ENCODE data around the gene TSC22D1. TPM values are rescaled to one million over a fixed set of nuclear protein-coding genes. Genes with fewer than 3 reads are reported as not detected.

Gene TSC22D1
- total and polyA plus RNA-seq, 2 of the 4 experiments (the other 2 are of a cell fraction) = 30.8 to 42.2 TPM

GRCh38 chr13:44422755-44423643 lies 153.1 kb downstream of the TSC22D1 start:
- intact Hi-C loops (cut with micrococcal nuclease) (no loop called here), in situ Hi-C loops (cut with MboI; ENCODE audit: low sequenced_read_pairs) (no loop called here), dilution Hi-C loops (cut with HindIII; ENCODE audit: low sequenced_read_pairs, unreplicated experiment) (no loop called here)
- Histone ChIP-seq H2BK120ac (ENCODE audit: low read depth, low read length) (no peak overlapping the region), H3K4ac (ENCODE audit: low read depth, low read length) (no peak overlapping the region), H3K9me1 (ENCODE audit: insufficient read depth, low read length) (no peaks in the 10 kb centered on the region), H3K56ac (ENCODE audit: extremely low read depth, insufficient read depth, low read length) (no peak overlapping the region), H3K36me3 (ENCODE audit: control insufficient read depth, insufficient read depth, low read length) (no peaks in the 10 kb centered on the region), H3K4me1 (ENCODE audit: control insufficient read depth, insufficient read depth, low read length) (no peaks in the 10 kb centered on the region), H2AFZ (replicated peaks; ENCODE audit: low read length, poor library complexity) (no peak overlapping the region), H3K27ac (ENCODE audit: insufficient read depth, low read length) (no peak overlapping the region), H3K4me3 (ENCODE audit: insufficient read depth, low read depth, low read length) (no peak overlapping the region), H3K9ac (ENCODE audit: low read depth, low read length) (no peak overlapping the region), H3K9me3 (ENCODE audit: control insufficient read depth, insufficient read depth, low read length) (no peaks in the 10 kb centered on the region), H3K23ac (ENCODE audit: low read depth, low read length) (no peak overlapping the region), H2BK15ac (ENCODE audit: low read depth, low read length) (no peak overlapping the region), H3K18ac (ENCODE audit: low read depth, low read length) (no peak overlapping the region), H4K91ac (ENCODE audit: insufficient read depth, low read depth, low read length) (no peak overlapping the region), H2BK20ac (ENCODE audit: low read depth, low read length) (no peak overlapping the region), H4K20me1 (ENCODE audit: insufficient read depth, low read length) (no peaks in the 10 kb centered on the region), H3K27me3 (ENCODE audit: control insufficient read depth, insufficient read depth, low read length) (peaks cover 9% of the 10 kb centered on the region; the same call in 1 of the 2 replicates), H3K79me1 (ENCODE audit: low read depth in 1 of 2, low read length in 2 of 2) (no peaks in the 10 kb centered on the region), H2BK5ac (ENCODE audit: low read depth, low read length, poor library complexity, severe bottlenecking) (no peak overlapping the region), H4K8ac (ENCODE audit: low read depth in 2 of 2, low read length in 2 of 2) (no peak overlapping the region), H4K5ac (ENCODE audit: low read depth, low read length) (no peak overlapping the region), H2AK5ac (ENCODE audit: low read depth, low read length) (no peak overlapping the region), H3K14ac (replicated peaks; ENCODE audit: low read depth, low read length) (no peak overlapping the region), H2AK9ac (replicated peaks; ENCODE audit: low read depth, low read length, poor library complexity) (no peak overlapping the region), H3K4me2 (ENCODE audit: low read depth, low read length) (no peak overlapping the region)
- ATAC-seq (ENCODE audit: low read depth) (no peak), DNase-seq (no peak)
- no peak for TF ChIP-seq MAZ (IDR thresholded peaks at IDR 0.05; ENCODE audit: borderline replicate concordance, low read depth, low read length)
- no peak for TF ChIP-seq FOS (IDR thresholded peaks at IDR 0.05; ENCODE audit: low read depth, low read length)
- TF ChIP-seq RAD21 (IDR thresholded peaks at IDR 0.05; ENCODE audit: low read length) = no peak
- no peak for TF ChIP-seq SMC3 (IDR thresholded peaks at IDR 0.05; ENCODE audit: low read depth, low read length)
- TF ChIP-seq RFX5 (IDR thresholded peaks at IDR 0.05; ENCODE audit: low read depth, low read length) = no peak
- TF ChIP-seq, protein P1, sequence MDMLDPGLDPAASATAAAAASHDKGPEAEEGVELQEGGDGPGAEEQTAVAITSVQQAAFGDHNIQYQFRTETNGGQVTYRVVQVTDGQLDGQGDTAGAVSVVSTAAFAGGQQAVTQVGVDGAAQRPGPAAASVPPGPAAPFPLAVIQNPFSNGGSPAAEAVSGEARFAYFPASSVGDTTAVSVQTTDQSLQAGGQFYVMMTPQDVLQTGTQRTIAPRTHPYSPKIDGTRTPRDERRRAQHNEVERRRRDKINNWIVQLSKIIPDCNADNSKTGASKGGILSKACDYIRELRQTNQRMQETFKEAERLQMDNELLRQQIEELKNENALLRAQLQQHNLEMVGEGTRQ (IDR thresholded peaks at IDR 0.05; ENCODE audit: low read depth, low read length) = no peak
- no peak for TF ChIP-seq RCOR1 (IDR thresholded peaks at IDR 0.05; ENCODE audit: insufficient replicate concordance, low read length)
- no peak for TF ChIP-seq NFE2L2 (IDR thresholded peaks at IDR 0.05; ENCODE audit: low read depth, low read length)
- TF ChIP-seq BHLHE40 (IDR thresholded peaks at IDR 0.05; ENCODE audit: low read depth, low read length) = no peak
- TF ChIP-seq CHD1 (IDR thresholded peaks at IDR 0.05; ENCODE audit: low read depth, low read length) = no peak
- TF ChIP-seq CTCF (conservative IDR thresholded peaks at IDR 0.05; ENCODE audit: low read depth, low read length) = no peak
- no peak for TF ChIP-seq MXI1 (IDR thresholded peaks at IDR 0.05; ENCODE audit: borderline replicate concordance, low read depth, low read length)
- TF ChIP-seq POLR2A (IDR thresholded peaks at IDR 0.05; ENCODE audit: low read depth, low read length) = no peak
- TF ChIP-seq, protein P2, sequence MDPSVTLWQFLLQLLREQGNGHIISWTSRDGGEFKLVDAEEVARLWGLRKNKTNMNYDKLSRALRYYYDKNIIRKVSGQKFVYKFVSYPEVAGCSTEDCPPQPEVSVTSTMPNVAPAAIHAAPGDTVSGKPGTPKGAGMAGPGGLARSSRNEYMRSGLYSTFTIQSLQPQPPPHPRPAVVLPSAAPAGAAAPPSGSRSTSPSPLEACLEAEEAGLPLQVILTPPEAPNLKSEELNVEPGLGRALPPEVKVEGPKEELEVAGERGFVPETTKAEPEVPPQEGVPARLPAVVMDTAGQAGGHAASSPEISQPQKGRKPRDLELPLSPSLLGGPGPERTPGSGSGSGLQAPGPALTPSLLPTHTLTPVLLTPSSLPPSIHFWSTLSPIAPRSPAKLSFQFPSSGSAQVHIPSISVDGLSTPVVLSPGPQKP (IDR thresholded peaks at IDR 0.05; ENCODE audit: borderline replicate concordance, low read depth, low read length) = no peak
- TF ChIP-seq CEBPB (IDR thresholded peaks at IDR 0.05; ENCODE audit: low read depth, low read length) = no peak
- WGBS, 2 experiments (ENCODE audit: extremely low coverage in 2 of 2, insufficient read length in 1 of 2) = 90% methylated on average over 2 of the region's 15 CpGs; no CpG with 5 or more reads in 1 of the 2 experiments
- POLR2A ChIA-PET (ENCODE audit: unreplicated experiment) = no interaction called here
- BruUV-seq (replicated peaks) = no TSS peak
- CTCF ChIA-PET = no interaction called here

Measured in IMR-90 (cell line).